ENCODE results near the gene S100A5.

The S100A5 gene

DNA sequence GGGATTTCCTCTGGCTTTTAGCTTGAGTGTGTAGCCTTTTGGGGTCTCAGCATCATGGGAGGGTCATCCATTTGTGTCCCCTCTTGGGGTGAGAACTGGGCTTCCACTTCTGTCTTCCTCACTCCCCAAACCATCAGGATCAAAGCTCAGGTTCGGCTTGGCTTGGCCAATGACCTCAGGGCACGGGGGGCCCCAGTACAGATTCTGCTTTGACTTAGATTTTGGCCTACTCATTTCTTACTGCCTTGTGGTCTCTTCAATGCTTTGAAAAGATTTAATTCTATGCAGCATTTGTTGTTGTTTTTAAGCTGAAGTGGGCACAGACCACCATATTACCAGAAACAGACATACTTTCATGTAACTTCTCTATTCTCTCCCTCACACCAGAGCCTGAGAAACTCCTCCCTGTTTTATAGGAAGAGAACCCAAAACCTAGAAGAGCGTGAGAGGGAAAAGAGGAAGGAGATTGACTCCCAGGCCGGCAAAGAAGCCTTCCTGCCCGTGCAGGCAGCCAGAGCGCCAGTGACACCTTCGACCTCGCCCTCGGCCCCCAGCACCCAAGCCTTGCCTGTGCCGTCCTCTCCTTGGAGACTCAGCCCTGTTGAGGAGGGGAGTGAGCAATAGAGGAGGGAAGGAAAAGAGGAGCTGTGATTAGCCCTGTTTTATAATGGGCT is 10.2 kb upstream of the S100A5 start:
- Histone ChIP-seq H4K20me1 (ENCODE audit: insufficient read depth, low read length) (no peaks in the 10 kb centered on the region), H3K27ac (ENCODE audit: low read length) (no peak overlapping the region), H3K9ac (ENCODE audit: low read depth, low read length) (no peak overlapping the region), H3K9me3 (ENCODE audit: insufficient read depth, low read length, severe bottlenecking) (no peaks in the 10 kb centered on the region), H2AFZ (ENCODE audit: low read depth, low read length) (no peak overlapping the region), H3K27me3 (ENCODE audit: insufficient read depth, low read length, poor library complexity) (no peaks in the 10 kb centered on the region), H3K4me2 (ENCODE audit: insufficient read depth, low read length) (no peak overlapping the region), H3K79me2 (ENCODE audit: insufficient read depth, low read length) (no peaks in the 10 kb centered on the region), H3K4me1 (ENCODE audit: insufficient read depth, low read length) (peaks cover 7% of the 10 kb centered on the region), H3K4me3 (ENCODE audit: low read depth in 1 of 2, low read length in 2 of 2) (no peak overlapping the region), H3K36me3 (ENCODE audit: insufficient read depth, low read length) (no peaks in the 10 kb centered on the region)
- no peak for DNase-seq
- TF ChIP-seq, protein P1, sequence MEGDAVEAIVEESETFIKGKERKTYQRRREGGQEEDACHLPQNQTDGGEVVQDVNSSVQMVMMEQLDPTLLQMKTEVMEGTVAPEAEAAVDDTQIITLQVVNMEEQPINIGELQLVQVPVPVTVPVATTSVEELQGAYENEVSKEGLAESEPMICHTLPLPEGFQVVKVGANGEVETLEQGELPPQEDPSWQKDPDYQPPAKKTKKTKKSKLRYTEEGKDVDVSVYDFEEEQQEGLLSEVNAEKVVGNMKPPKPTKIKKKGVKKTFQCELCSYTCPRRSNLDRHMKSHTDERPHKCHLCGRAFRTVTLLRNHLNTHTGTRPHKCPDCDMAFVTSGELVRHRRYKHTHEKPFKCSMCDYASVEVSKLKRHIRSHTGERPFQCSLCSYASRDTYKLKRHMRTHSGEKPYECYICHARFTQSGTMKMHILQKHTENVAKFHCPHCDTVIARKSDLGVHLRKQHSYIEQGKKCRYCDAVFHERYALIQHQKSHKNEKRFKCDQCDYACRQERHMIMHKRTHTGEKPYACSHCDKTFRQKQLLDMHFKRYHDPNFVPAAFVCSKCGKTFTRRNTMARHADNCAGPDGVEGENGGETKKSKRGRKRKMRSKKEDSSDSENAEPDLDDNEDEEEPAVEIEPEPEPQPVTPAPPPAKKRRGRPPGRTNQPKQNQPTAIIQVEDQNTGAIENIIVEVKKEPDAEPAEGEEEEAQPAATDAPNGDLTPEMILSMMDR (IDR thresholded peaks at IDR 0.05; ENCODE audit: borderline replicate concordance, extremely low read depth, low read length, poor library complexity, severe bottlenecking) = no peak
- no peak for TF ChIP-seq EZH2 (IDR thresholded peaks at IDR 0.05; ENCODE audit: borderline replicate concordance, low read depth, low read length, severe bottlenecking)
- ATAC-seq (ENCODE audit: insufficient read depth, low read depth) = no peak

DNA sequence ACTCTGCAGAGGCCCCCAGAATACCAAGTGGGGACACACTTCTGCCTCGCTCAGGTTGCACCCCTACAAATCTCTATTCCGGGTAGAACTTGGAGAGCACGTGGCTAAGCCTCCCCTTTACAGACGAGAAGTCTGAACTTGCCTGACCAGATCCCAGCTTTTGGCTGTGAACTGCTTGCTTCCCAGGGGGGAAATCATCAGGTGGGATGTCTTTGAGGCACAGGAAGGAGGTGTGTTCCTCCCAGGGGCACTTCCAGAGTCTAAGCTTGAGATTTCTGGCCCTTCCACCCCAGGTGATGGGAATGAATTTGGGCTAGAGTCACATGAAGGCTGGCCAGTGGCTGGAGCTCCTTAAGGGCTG is 9.6 kb upstream of the S100A5 start:
- H3K4me1 ChIP-seq (ENCODE audit: insufficient read depth, low read length) = peaks cover 13% of the 10 kb centered on the region
- no peaks in the 10 kb centered on the region for H3K27me3 ChIP-seq (ENCODE audit: insufficient read depth, low read length, poor library complexity)
- H3K27ac ChIP-seq (ENCODE audit: low read length) = no peak overlapping the region
- no peaks in the 10 kb centered on the region for H3K36me3 ChIP-seq (ENCODE audit: insufficient read depth, low read length)
- no peaks in the 10 kb centered on the region for H4K20me1 ChIP-seq (ENCODE audit: insufficient read depth, low read length)
- TF ChIP-seq EZH2 (IDR thresholded peaks at IDR 0.05; ENCODE audit: borderline replicate concordance, low read depth, low read length, severe bottlenecking) = no peak
- TF ChIP-seq, protein P1 (IDR thresholded peaks at IDR 0.05; ENCODE audit: borderline replicate concordance, extremely low read depth, low read length, poor library complexity, severe bottlenecking) = no peak
- DNase-seq (no peak), ATAC-seq (ENCODE audit: insufficient read depth, low read depth) (no peak)
- no peak overlapping the region for H3K4me3 ChIP-seq (ENCODE audit: low read depth in 1 of 2, low read length in 2 of 2)
- H3K9ac ChIP-seq (ENCODE audit: low read depth, low read length) = no peak overlapping the region
- no peak overlapping the region for H3K4me2 ChIP-seq (ENCODE audit: insufficient read depth, low read length)
- H3K79me2 ChIP-seq (ENCODE audit: insufficient read depth, low read length) = no peaks in the 10 kb centered on the region
- no peaks in the 10 kb centered on the region for H3K9me3 ChIP-seq (ENCODE audit: insufficient read depth, low read length, severe bottlenecking)
- no peak overlapping the region for H2AFZ ChIP-seq (ENCODE audit: low read depth, low read length)

DNA sequence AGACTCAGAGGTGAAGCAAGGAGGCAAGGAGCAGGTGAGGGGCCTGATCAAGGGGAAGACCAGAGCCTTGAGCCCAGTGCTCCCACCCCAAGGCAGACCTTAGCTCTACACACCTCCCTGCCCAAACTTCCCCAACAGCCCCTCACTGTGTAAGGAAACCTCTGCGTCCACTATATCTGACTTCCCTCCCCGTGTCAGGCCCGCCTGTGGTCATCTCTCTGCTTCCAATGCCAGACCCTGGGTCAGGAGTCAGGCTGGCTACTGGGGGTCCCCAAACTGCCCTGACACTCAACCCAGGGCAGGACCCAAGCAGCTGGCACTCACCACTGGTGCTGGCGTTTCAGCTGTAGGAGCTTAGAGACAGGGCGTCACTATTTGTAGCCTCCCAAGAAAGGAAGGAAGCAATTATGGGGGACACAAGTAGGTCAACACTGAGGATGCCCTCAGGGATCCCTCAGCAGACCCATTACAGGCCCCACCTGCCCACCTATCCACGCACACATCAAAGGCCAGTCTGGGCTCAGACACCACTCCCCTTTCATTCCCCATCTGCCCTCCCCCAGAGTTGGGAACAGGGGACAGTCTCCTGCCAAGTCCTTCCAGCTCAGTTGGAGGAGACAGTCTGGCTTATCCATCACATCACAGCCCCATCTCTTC is 9.1 kb upstream of the S100A5 start:
- ATAC-seq (ENCODE audit: insufficient read depth, low read depth) (no peak), DNase-seq (no peak)
- Histone ChIP-seq H3K9me3 (ENCODE audit: insufficient read depth, low read length, severe bottlenecking) (no peaks in the 10 kb centered on the region), H3K79me2 (ENCODE audit: insufficient read depth, low read length) (no peaks in the 10 kb centered on the region), H3K27me3 (ENCODE audit: insufficient read depth, low read length, poor library complexity) (no peaks in the 10 kb centered on the region), H4K20me1 (ENCODE audit: insufficient read depth, low read length) (no peaks in the 10 kb centered on the region), H3K4me1 (ENCODE audit: insufficient read depth, low read length) (peaks cover 18% of the 10 kb centered on the region), H3K4me3 (ENCODE audit: low read depth in 1 of 2, low read length in 2 of 2) (no peak overlapping the region), H3K4me2 (ENCODE audit: insufficient read depth, low read length) (no peak overlapping the region), H3K9ac (ENCODE audit: low read depth, low read length) (no peak overlapping the region), H2AFZ (ENCODE audit: low read depth, low read length) (no peak overlapping the region), H3K36me3 (ENCODE audit: insufficient read depth, low read length) (no peaks in the 10 kb centered on the region), H3K27ac (ENCODE audit: low read length) (no peak overlapping the region)
- TF ChIP-seq, protein P1 (IDR thresholded peaks at IDR 0.05; ENCODE audit: borderline replicate concordance, extremely low read depth, low read length, poor library complexity, severe bottlenecking) = no peak
- TF ChIP-seq EZH2 (IDR thresholded peaks at IDR 0.05; ENCODE audit: borderline replicate concordance, low read depth, low read length, severe bottlenecking) = no peak
